OCI-LY1 (cell line): ENCODE results near the gene CSNK2A1.
"Not testable (repeated sequence)": the region's sequence is repeated elsewhere in the genome, so short reads cannot be mapped to it uniquely, and the experiment has no call there.

Source experiments
- H2AFZ ChIP-seq: fragments of 200-600 bp; sonication (generic), shearing (Covaris generic); 2 replicates; pipeline ENCODE4 v1.6.0; 2014; ENCODE audit warnings: antibody characterized with exemption, mild to moderate bottlenecking, low read length
- H3F3A ChIP-seq: fragments of 200-600 bp; sonication (generic), shearing (Covaris generic); 2 replicates; pipeline ENCODE4 v1.6.0; 2014; ENCODE audit warnings: mild to moderate bottlenecking, antibody characterized with exemption, low read length, moderate library complexity; ENCODE audit not compliant: insufficient read depth
- H3K27ac ChIP-seq: fragments of 200-600 bp; sonication (generic); 2 replicates; pipeline ENCODE4 v1.5.1; 2014; ENCODE audit warnings: low read length, mixed run types, mild to moderate bottlenecking, low read depth; ENCODE audit not compliant: poor library complexity, severe bottlenecking
- H3K27me3 ChIP-seq: fragments of 200-600 bp; sonication (generic); 2 replicates; pipeline ENCODE4 v1.6.0; 2014; ENCODE audit warnings: antibody characterized with exemption, mild to moderate bottlenecking, low read length, moderate library complexity; ENCODE audit not compliant: insufficient read depth
- H3K36me3 ChIP-seq: fragments of 200-600 bp; sonication (generic); 2 replicates; pipeline ENCODE4 v1.6.1; 2014; ENCODE audit warnings: mild to moderate bottlenecking, antibody characterized with exemption, low read length, moderate library complexity, mixed read lengths; ENCODE audit not compliant: insufficient read depth
- H3K4me1 ChIP-seq: fragments of 200-600 bp; sonication (generic); 2 replicates; pipeline ENCODE4 v1.5.1; 2014; ENCODE audit warnings: mild to moderate bottlenecking, low read length, moderate library complexity; ENCODE audit not compliant: insufficient read depth, severe bottlenecking
- H3K4me2 ChIP-seq: fragments of 200-600 bp; sonication (generic), shearing (Covaris generic); 2 replicates; pipeline ENCODE4 v1.6.1; 2014; ENCODE audit warnings: low read length
- H3K4me3 ChIP-seq: fragments of 200-600 bp; sonication (generic); 2 replicates; pipeline ENCODE4 v1.5.1; 2014; ENCODE audit warnings: low read length, low read depth, mild to moderate bottlenecking, mixed read lengths; ENCODE audit not compliant: poor library complexity, severe bottlenecking
- H3K79me2 ChIP-seq: fragments of 200-600 bp; shearing (Covaris generic); 2 replicates; pipeline ENCODE4 v1.6.1; 2016; ENCODE audit warnings: mixed run types, low read length, mixed read lengths; ENCODE audit not compliant: insufficient read depth
- H3K9ac ChIP-seq: fragments of 200-600 bp; sonication (generic), shearing (Covaris generic); 2 replicates; pipeline ENCODE4 v1.6.1; 2014; ENCODE audit warnings: mild to moderate bottlenecking, low read length, mixed read lengths
- H3K9me2 ChIP-seq: fragments of 200-600 bp; sonication (generic), shearing (Covaris generic); 2 replicates; pipeline ENCODE4 v1.6.1; 2014; ENCODE audit warnings: low read depth, mild to moderate bottlenecking, low read length, mixed read lengths
- H3K9me3 ChIP-seq: fragments of 200-600 bp; shearing (Covaris generic); 2 replicates; pipeline ENCODE4 v1.6.1; 2014; ENCODE audit warnings: low read length, mixed read lengths
- H4K20me1 ChIP-seq: fragments of 200-600 bp; sonication (generic), shearing (Covaris generic); 2 replicates; pipeline ENCODE4 v1.6.0; 2016; ENCODE audit warnings: mild to moderate bottlenecking, low read length; ENCODE audit not compliant: insufficient read depth
- CTCF ChIP-seq: fragments of 200-600 bp; sonication (generic), shearing (Covaris generic); IDR thresholded peaks from 2 replicates; pipeline ENCODE4 v1.5.1; 2017; ENCODE audit warnings: mild to moderate bottlenecking, antibody characterized with exemption, low read length, moderate library complexity, mixed read lengths
- EZH2 ChIP-seq: fragments of 200-600 bp; sonication (generic), shearing (Covaris generic); IDR thresholded peaks from 2 replicates; pipeline ENCODE4 v1.8.0; 2017; ENCODE audit warnings: borderline replicate concordance, mixed run types, mild to moderate bottlenecking, antibody characterized with exemption, low read length, moderate library complexity, mixed read lengths

CSNK2A1 gene

GRCh38 chr20:478949-479429 is 64.6 kb downstream of the CSNK2A1 start:
- H4K20me1 ChIP-seq, result no peaks in the 10 kb centered on the region
- H3K9me2 ChIP-seq, result no peaks in the 10 kb centered on the region
- no peaks in the 10 kb centered on the region for H3K79me2 ChIP-seq
- no peak overlapping the region for H3K27ac ChIP-seq
- H3K36me3 ChIP-seq, result peaks cover 60% of the 10 kb centered on the region
- no peaks in the 10 kb centered on the region for H3K4me1 ChIP-seq
- H3K4me2 ChIP-seq, result no peak overlapping the region
- H3K9ac ChIP-seq, result no peak overlapping the region
- H3K4me3 ChIP-seq, result no peak overlapping the region
- H3K27me3 ChIP-seq, result no peaks in the 10 kb centered on the region
- H3K9me3 ChIP-seq, result no peaks in the 10 kb centered on the region
- TF ChIP-seq CTCF (peak; percentile 72), EZH2 (no peak)
- H3F3A ChIP-seq, result no peaks in the 10 kb centered on the region; the same call in 1 of the 2 replicates
- H2AFZ ChIP-seq, result no peak overlapping the region

- Histone ChIP-seq H3F3A (no peaks in the 10 kb centered on the region; the same call in 1 of the 2 replicates), H3K9ac (no peak overlapping the region), H3K4me2 (no peak overlapping the region), H3K27ac (no peak overlapping the region), H3K4me3 (no peak overlapping the region), H3K9me3 (peaks cover 4% of the 10 kb centered on the region; the same call in 1 of the 2 replicates), H3K4me1 (no peaks in the 10 kb centered on the region), H2AFZ (no peak overlapping the region), H3K36me3 (peaks cover 59% of the 10 kb centered on the region), H4K20me1 (no peaks in the 10 kb centered on the region), H3K9me2 (no peaks in the 10 kb centered on the region), H3K27me3 (no peaks in the 10 kb centered on the region), H3K79me2 (no peaks in the 10 kb centered on the region)
- no peak for TF ChIP-seq EZH2
- no peak for TF ChIP-seq CTCF
Measured at GRCh38 chr20:478010-478948, 65.3 kb downstream of the CSNK2A1 start.

GRCh38 chr20:476561-477249 is 66.9 kb downstream of the CSNK2A1 start:
- not testable (repeated sequence) for H3K27me3 ChIP-seq, H3K4me1 ChIP-seq, H3K4me2 ChIP-seq, H3K9me3 ChIP-seq, H3K27ac ChIP-seq, H3K9me2 ChIP-seq, H3K79me2 ChIP-seq, H3F3A ChIP-seq, H2AFZ ChIP-seq, H4K20me1 ChIP-seq, H3K4me3 ChIP-seq, H3K9ac ChIP-seq
- peaks cover 44% of the 10 kb centered on the region for H3K36me3 ChIP-seq
